ENCODE measurements around the gene RABEP1.
"Not testable (repeated sequence)": the region's sequence is repeated elsewhere in the genome, so short reads cannot be mapped to it uniquely, and the experiment has no call there.

Gene RABEP1

DNA sequence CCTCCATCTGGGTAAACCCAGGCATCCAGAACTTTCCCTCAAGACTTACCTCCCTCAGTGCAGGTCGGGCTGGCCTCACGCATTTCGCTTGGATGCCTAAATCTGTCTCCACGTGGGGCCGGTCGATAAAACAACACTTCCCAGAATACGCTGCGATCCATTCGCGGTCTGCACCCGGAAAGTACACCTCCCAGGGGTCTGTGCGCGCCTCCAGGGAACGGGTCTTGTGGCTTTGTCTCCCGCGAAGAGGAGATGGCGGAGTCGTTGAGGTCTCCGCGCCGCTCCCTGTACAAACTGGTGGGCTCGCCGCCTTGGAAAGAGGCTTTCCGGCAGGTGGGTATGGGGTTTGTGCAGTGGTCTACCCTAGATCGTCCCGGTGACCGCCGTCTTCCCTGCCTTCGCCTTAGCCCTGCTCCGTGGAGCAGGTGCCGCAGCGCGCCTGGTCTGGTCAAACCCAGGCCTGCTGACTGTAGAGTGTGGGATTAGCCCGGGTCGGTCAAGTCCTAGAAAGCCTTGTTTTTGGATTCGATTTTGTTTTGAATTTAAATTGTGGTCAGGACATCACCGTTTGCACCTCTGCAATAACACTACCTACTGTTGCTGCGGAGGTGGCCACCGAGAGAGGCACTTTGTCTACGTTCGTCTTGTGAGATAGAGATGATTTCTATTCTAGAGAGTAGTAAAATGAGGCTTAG, 138.0 kb downstream of the RABEP1 start, which contains the start of gene RPAIN:
TSS of gene RPAIN (plus strand) at position 224 of the 695 bp plus-strand sequence. CDS start at position 253, 29 bp downstream.
- peak; percentile 73 to 77 for DNase-seq (ENCODE audit: low read depth in 2 of 2)

DNA sequence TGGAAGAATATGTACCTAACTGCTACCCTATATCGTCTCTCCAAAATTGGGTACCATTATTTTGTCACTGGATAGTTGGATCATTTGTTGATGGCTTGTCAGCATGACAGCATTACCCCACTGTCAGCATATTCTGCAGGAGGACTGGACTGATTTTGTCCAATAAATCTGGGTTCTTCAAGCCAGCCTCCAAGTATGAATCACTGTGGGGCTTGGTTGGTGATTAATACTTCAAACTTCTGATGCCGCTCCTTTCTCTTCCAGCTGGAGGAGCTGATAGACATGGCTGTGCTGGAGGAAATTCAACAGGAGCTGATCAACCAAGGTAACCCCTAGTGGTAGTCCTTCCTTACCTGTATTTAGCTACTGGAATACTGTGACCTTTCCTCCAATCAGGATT, 140.4 kb downstream of the RABEP1 start:
- DNase-seq (ENCODE audit: low read depth in 2 of 2) = no peak

DNA sequence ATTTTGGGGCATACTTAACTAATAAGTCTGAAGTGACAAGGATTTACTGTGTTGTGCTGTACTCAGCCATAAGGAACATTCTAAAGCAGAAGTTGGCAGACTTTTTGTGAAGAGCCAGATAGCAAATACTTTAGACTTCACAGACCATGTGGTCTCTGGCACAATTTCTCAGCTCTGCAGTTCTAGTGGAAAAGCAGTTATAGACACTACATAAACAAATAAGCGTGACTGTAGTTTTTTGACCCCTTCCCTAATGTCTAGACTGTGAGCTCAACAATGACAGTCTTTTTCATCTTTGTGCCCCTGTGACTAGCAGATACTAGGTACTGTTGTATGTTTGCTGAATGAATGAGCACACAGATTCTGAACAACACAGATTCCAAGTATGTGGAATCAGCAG, 142.8 kb downstream of the RABEP1 start:
- no peak for DNase-seq (ENCODE audit: low read depth in 2 of 2)

DNA sequence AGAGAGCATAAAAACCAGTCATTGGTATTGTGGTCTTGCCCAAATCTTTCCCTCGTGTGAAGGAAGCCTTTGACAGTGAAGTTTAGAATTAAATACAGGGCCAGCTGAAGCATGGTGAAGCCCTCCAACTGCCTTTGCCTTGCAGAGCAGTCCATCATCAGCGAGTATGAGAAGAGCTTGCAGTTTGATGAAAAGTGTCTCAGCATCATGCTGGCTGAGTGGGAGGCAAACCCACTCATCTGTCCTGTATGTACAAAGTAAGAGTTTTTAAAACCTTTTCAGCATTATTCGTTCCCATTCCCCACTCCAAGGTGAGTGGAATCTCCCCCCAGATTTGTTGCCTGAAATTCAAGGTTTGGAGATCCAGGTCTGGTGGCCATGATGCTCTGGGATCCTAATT, 143.7 kb downstream of the RABEP1 start:
- no peak for DNase-seq (ENCODE audit: low read depth in 2 of 2)

DNA sequence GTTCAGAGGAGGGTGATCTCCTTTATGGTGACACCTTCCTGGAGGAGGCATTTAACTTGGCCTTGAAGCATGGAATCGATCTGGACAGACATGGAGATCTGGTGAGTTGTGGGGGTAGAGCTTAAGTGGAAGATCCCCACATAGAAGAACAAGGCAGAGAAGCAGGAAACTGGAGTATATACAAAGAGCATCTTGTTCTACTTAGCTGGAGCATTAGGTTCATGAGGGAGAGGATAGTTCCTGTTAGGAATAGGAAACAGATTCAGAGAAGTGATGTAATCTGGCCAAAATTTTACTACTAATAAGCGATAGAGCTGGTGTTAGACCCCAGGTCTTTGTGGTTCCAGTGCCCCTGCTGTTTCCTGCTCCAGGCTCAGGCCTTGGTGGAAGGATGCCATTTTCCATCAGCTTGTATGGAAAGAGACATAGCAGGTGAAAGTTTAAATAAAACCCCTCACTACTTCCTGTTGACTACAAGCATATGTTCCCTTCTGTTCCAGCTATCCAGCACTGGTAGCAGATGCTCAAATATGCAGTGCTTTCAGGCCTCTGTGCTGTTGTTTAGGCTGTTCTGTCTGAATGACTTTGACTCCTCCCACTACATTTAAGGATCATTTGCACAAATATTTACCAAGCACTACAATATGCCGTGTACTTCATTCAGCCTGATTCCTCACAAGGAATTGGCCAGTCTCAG, 147.3 kb downstream of the RABEP1 start:
- no peak for DNase-seq (ENCODE audit: low read depth in 2 of 2)

DNA sequence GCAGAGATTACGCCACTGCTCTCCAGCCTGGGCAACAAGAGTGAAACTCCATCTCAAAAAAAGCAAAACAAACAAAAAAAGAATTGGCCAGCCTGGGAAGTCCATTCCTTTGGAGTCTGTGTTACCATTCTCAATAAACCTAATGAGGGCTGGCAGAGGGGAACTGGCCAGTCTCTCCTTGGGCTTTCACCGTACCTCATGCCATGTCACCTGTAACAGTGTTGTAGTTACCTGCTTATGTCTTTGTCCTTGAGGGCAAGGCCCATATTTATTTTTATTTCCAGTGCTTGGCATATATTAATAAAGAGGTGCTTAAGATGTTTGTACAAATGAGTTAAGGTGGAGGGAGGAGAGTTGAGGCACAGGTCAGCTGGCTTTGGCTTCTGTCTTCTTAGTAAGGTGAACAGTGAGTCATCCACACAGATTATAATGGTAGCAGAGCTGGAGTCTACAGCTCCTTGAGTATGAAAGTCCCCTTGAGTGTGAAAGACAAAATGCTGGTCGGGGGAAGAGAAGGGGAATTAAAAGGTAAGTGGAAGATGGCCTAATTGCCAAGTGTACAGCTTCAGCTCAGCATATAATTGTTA, 148.4 kb downstream of the RABEP1 start:
- DNase-seq (ENCODE audit: low read depth in 2 of 2) = no peak

DNA sequence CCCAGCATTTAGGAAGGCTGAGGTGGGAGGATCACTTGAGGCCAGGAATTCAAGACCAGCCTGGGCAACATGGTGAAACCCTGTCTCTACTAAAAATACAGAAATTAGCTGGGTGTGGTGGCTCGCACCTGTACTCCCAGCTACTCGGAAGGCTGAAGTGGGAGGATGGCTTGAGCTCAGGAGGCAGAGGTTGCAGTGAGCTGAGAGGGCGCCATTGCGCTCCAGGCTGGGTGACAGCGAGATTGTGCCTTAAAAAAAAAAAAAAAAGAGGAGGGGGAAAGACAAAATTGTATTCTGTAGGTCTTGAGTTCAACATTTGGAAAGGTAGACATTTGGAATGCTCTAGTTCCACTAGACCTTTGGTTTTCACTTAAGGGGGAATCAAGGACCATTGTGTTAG, 149.2 kb downstream of the RABEP1 start:
- DNase-seq (ENCODE audit: low read depth in 2 of 2) = not testable (repeated sequence)

DNA sequence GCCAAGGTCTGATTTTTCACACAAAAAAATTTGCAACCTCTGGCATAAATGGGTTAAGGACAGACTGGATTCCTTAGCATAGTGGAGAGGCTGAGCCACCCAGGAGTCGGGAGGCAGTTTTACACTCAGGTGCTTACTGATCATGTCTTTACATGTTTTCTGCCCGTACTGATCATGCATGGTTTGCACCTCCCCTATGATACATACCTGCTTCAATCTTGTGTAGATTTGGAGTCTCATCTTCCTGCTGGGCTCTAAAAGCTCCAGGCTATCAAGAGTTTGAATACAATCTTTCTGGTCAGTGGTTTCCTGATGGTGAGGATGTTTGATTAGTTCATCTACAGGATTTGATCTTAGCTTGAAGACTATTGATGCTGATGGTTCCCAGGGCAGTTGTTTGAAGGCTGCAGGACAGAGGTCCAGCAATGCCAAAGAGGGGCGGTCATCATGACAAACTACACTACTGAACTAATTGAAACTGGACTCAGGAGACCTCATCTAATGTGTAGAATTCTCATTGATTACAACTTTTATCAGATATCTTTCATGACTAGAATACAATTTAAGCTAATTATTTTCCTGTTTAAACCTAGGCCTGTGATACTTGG, 150.0 kb downstream of the RABEP1 start:
- DNase-seq (ENCODE audit: low read depth in 2 of 2) = no peak

DNA sequence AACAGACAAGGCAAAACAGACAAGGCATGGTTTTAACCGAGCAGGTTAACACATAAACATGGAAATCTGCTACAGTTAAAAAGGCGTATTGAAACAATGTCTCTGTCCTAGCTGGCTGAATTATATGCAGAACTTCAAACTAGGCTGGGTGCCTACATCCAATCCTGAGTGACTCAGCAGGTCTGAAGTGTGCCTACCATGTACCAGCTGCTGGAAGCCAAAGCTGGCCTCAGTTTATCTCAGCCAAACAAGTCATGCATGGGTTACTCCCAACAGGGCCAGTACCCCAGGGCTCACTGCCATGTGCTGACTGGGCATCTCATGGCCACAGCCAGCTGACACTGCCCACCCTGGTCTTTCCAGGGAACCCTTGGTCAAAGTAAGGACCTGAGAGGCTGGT, 152.9 kb downstream of the RABEP1 start:
- DNase-seq (ENCODE audit: low read depth in 2 of 2) = no peak
